K562 (cell line): ENCODE results near the gene KATNAL2. TPM values are rescaled to one million over a fixed set of nuclear protein-coding genes. Genes with fewer than 3 reads are reported as not detected.

ENCODE experiments used
- BCL6 ChIP-seq: fragments of 250-450 bp; sonication (Bioruptor Pico); IDR thresholded peaks from 2 replicates; pipeline ENCODE4 v1.4.0; 2020
- CAMTA2 ChIP-seq: fragments of 250-450 bp; sonication (Bioruptor Pico); conservative IDR thresholded peaks from 2 replicates; pipeline ENCODE4 v1.5.1; 2022
- CLOCK ChIP-seq: fragments of 250-450 bp; sonication (Bioruptor Pico); IDR thresholded peaks from 2 replicates; pipeline ENCODE4 v1.4.0; 2020; ENCODE audit warnings: mild to moderate bottlenecking, moderate library complexity, borderline replicate concordance
- DIDO1 ChIP-seq: fragments of 450-650 bp; IDR thresholded peaks from 2 replicates; pipeline ENCODE4 v1.6.1; 2016; ENCODE audit warnings: low read depth, missing biosample characterization, missing genetic modification characterization
- E2F1 ChIP-seq: sonication (generic); formaldehyde crosslinking; IDR thresholded peaks from 2 replicates; pipeline ENCODE4 v1.8.1; 2023; ENCODE audit warnings: mild to moderate bottlenecking, missing genetic modification reagents, moderate library complexity
- ELF2 ChIP-seq: fragments of 250-450 bp; sonication (Bioruptor Pico); IDR thresholded peaks from 2 replicates; pipeline ENCODE4 v1.5.0; 2021; ENCODE audit warnings: mild to moderate bottlenecking
- HNRNPL ChIP-seq: fragments of 200-400 bp; formaldehyde crosslinking; IDR thresholded peaks from 2 replicates; pipeline ENCODE4 v1.6.1; 2017; ENCODE audit warnings: low read depth, mild to moderate bottlenecking, low read length
- JUNB ChIP-seq: fragments of 450-650 bp; formaldehyde crosslinking; conservative IDR thresholded peaks from 2 replicates; pipeline ENCODE4 v1.4.0; 2020; ENCODE audit warnings: mild to moderate bottlenecking
- KLF1 ChIP-seq: fragments of 450-650 bp; IDR thresholded peaks from 2 replicates; pipeline ENCODE4 v1.6.1; 2016; ENCODE audit warnings: missing genetic modification characterization, missing compliant biosample characterization
- LCOR ChIP-seq: sonication (generic); formaldehyde crosslinking; IDR thresholded peaks from 2 replicates; pipeline ENCODE4 v1.8.0; 2022; ENCODE audit warnings: mild to moderate bottlenecking, missing genetic modification reagents
- TAF15 ChIP-seq: fragments of 200-400 bp; formaldehyde crosslinking; IDR thresholded peaks from 2 replicates; pipeline ENCODE4 v1.6.1; 2017; ENCODE audit warnings: mild to moderate bottlenecking, low read depth, low read length, moderate library complexity
- TBP ChIP-seq: optimal IDR thresholded peaks from 2 replicates; pipeline ENCODE3; 2011; ENCODE audit warnings: low read depth, low read length, improper control_type of control experiment
- THRB ChIP-seq: fragments of 450-650 bp; formaldehyde crosslinking; conservative IDR thresholded peaks from 2 replicates; pipeline ENCODE4 v1.4.0; 2022; ENCODE audit warnings: mild to moderate bottlenecking, missing genetic modification characterization
- TRIM24 ChIP-seq, 2 experiments: fragments of 450-650 bp; IDR thresholded peaks; 2 replicates each; pipeline ENCODE4 v1.6.1; 2016
- USF1 ChIP-seq: sonication (generic); formaldehyde crosslinking; IDR thresholded peaks from 2 replicates; pipeline ENCODE4 v1.9.0; 2022; ENCODE audit warnings: mild to moderate bottlenecking, missing genetic modification reagents
- ZFP36 ChIP-seq: fragments of 150-350 bp; IDR thresholded peaks from 2 replicates; pipeline ENCODE4 v1.6.1; 2018; ENCODE audit warnings: low read length, low read depth; ENCODE audit not compliant: partially characterized antibody
- ZNF445 ChIP-seq: fragments of 250-450 bp; sonication (Bioruptor Pico); IDR thresholded peaks from 2 replicates; pipeline ENCODE4 v1.4.0; 2020; ENCODE audit warnings: low read depth, mild to moderate bottlenecking, moderate library complexity
- polyA plus RNA-seq, 8 experiments: library from polyadenylated mRNA; depleted of rRNA in 4 of 8; stranded (reverse) in 5 of 8; unstranded in 3 of 8; fragments of >200 nt; fragmentation: Nextera tagmentation in 2 of 8; fragmentation: Illumina TruSeq in 1 of 8; extraction: Ambion mirVana in 2 of 8; extraction: Trizol in 1 of 8; gene quantifications; 2 replicates each; pipeline versions ENCODE4 v1.2.1 to v1.2.3, GENCODE V29; 2011 to 2014; ENCODE audit warnings: inconsistent platforms in 1 of 8, missing spikeins in 1 of 8
- total RNA-seq, 7 experiments: library from RNA; depleted of rRNA in 6 of 7; stranded (reverse); fragments of >200 nt in 6 of 7; fragmentation: Illumina TruSeq in 2 of 7; extraction: Trizol in 2 of 7; gene quantifications; 2 replicates each; pipeline versions ENCODE4 v1.2.1 to v1.2.3, GENCODE V29; 2011 to 2021; ENCODE audit warnings: low replicate concordance in 1 of 7
- TF ChIP-seq, protein P1 (sequence below): fragments of 200-800 bp; sonication (Bioruptor generic); IDR thresholded peaks from 2 replicates; pipeline ENCODE4 v1.6.1; 2016; ENCODE audit warnings: missing genetic modification characterization, missing compliant biosample characterization

Gene KATNAL2
- total and polyA plus RNA-seq, 9 of the 15 experiments (the other 6 are each of a cell fraction or from before 2014, with no cell fraction given), result 0.08 to 1.2 (median 0.48) TPM

DNA sequence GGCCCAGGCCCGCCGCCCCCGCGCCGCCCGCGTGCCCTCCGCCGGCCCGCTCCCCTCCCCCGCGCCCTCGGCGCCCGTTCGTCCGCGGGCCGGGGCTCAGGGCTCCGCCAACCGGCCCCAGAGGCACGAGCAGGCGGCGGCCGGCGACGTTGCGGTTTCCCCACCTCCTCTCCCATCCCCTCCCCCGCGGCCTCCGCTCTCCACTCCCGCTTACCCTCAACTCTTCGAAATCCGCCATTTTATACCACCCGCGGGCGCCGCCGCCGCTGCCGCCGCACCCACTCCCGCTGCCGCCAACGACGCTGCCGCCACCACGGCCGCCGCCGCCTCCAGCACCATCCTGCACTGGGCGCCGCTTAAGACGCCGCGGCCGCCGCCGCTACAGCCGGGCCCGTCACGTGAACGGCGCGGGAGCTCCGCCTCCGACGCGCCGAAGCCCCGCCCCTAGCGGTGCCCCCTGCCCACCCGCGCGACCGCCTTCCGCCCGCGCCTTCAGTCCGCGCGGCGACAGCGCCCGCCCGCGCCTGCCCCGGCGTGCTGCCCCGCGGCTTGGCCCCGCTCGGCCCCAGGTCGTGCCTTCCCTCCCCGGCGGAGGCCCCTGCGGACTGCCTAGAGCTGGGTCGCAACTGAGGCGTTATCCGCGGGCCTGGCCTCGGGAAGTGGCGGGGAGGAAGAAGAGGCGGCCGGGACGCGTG is at the start of gene KATNAL2, which contains the start of gene PIAS2 (continued):
- peak; percentile 57 for TF ChIP-seq USF1 (CRISPR knock-in tag)
- TF ChIP-seq ELF2 (CRISPR knock-in tag), result no peak
- no peak for TF ChIP-seq TAF15
- no peak for TF ChIP-seq CLOCK (CRISPR knock-in tag)
- peak; percentile 77; the same call in 1 of the 2 replicates for TF ChIP-seq HNRNPL
- no peak for TF ChIP-seq DIDO1 (tag)
- TF ChIP-seq LCOR, result no peak
- TF ChIP-seq TRIM24 (IDR thresholded peaks at IDR 0.05), result no peak
- no peak for TF ChIP-seq JUNB
- TF ChIP-seq CAMTA2 (CRISPR knock-in tag), result no peak
- no peak for TF ChIP-seq THRB (CRISPR knock-in tag)
- peak; percentile 61 for TF ChIP-seq TBP
- no peak for TF ChIP-seq ZNF445 (CRISPR knock-in tag)
- no peak for TF ChIP-seq E2F1 (CRISPR knock-in tag)
- TF ChIP-seq, protein P1, sequence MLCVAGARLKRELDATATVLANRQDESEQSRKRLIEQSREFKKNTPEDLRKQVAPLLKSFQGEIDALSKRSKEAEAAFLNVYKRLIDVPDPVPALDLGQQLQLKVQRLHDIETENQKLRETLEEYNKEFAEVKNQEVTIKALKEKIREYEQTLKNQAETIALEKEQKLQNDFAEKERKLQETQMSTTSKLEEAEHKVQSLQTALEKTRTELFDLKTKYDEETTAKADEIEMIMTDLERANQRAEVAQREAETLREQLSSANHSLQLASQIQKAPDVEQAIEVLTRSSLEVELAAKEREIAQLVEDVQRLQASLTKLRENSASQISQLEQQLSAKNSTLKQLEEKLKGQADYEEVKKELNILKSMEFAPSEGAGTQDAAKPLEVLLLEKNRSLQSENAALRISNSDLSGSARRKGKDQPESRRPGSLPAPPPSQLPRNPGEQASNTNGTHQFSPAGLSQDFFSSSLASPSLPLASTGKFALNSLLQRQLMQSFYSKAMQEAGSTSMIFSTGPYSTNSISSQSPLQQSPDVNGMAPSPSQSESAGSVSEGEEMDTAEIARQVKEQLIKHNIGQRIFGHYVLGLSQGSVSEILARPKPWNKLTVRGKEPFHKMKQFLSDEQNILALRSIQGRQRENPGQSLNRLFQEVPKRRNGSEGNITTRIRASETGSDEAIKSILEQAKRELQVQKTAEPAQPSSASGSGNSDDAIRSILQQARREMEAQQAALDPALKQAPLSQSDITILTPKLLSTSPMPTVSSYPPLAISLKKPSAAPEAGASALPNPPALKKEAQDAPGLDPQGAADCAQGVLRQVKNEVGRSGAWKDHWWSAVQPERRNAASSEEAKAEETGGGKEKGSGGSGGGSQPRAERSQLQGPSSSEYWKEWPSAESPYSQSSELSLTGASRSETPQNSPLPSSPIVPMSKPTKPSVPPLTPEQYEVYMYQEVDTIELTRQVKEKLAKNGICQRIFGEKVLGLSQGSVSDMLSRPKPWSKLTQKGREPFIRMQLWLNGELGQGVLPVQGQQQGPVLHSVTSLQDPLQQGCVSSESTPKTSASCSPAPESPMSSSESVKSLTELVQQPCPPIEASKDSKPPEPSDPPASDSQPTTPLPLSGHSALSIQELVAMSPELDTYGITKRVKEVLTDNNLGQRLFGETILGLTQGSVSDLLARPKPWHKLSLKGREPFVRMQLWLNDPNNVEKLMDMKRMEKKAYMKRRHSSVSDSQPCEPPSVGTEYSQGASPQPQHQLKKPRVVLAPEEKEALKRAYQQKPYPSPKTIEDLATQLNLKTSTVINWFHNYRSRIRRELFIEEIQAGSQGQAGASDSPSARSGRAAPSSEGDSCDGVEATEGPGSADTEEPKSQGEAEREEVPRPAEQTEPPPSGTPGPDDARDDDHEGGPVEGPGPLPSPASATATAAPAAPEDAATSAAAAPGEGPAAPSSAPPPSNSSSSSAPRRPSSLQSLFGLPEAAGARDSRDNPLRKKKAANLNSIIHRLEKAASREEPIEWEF (CRISPR knock-in tag), result no peak
- no peak for TF ChIP-seq ZFP36
- no peak for TF ChIP-seq KLF1 (tag)
- TF ChIP-seq BCL6, result no peak
